ENCODE measurements around the gene ACSF2. TPM values are rescaled to one million over a fixed set of nuclear protein-coding genes. Genes with fewer than 3 reads are reported as not detected.

Gene ACSF2
- total and polyA plus RNA-seq, 2 of the 13 experiments (the other 11 are each of a cell fraction or from before 2014, with no cell fraction given): 87.3 to 109 TPM

GRCh38 chr17:50476545-50477315 lies 50.7 kb downstream of the ACSF2 start (continued):
- TF ChIP-seq ZFP91 (CRISPR knock-in tag; IDR thresholded peaks at IDR 0.05; ENCODE audit: borderline replicate concordance) (no peak), ZUFSP (CRISPR knock-in tag; IDR thresholded peaks at IDR 0.05; ENCODE audit: borderline replicate concordance) (no peak), HCFC1 (IDR thresholded peaks at IDR 0.05; ENCODE audit: low read depth, low read length) (no peak), MYNN (CRISPR knock-in tag; IDR thresholded peaks at IDR 0.05; ENCODE audit: low read depth) (no peak), PBX2 (CRISPR knock-in tag; IDR thresholded peaks at IDR 0.05) (no peak), FUBP1 (CRISPR knock-in tag; IDR thresholded peaks at IDR 0.05; ENCODE audit: borderline replicate concordance) (no peak), ZNF709 (CRISPR knock-in tag; IDR thresholded peaks at IDR 0.05) (no peak), NONO (IDR thresholded peaks at IDR 0.05) (no peak), NONO (CRISPR knock-in tag; conservative IDR thresholded peaks at IDR 0.05) (0 out of 2 replicates have a peak, but pooled peaks have one; percentile 22), ZNF317 (CRISPR knock-in tag; IDR thresholded peaks at IDR 0.05) (no peak), AFF4 (CRISPR knock-in tag; IDR thresholded peaks at IDR 0.05) (no peak), ATRX (CRISPR knock-in tag; IDR thresholded peaks at IDR 0.05; ENCODE audit: borderline replicate concordance) (no peak), CCDC6 (CRISPR knock-in tag; IDR thresholded peaks at IDR 0.05) (no peak), PLRG1 (conservative IDR thresholded peaks at IDR 0.05) (no peak), SATB2 (CRISPR knock-in tag; IDR thresholded peaks at IDR 0.05) (no peak), SNRNP70 (IDR thresholded peaks at IDR 0.05; ENCODE audit: low read depth, low read length) (no peak), TAF1 (CRISPR knock-in tag; IDR thresholded peaks at IDR 0.05) (no peak), RFX1 (IDR thresholded peaks at IDR 0.05) (no peak), YEATS2 (CRISPR knock-in tag; IDR thresholded peaks at IDR 0.05; ENCODE audit: borderline replicate concordance) (no peak; the same call in 1 of the 2 replicates), ZNF737 (CRISPR knock-in tag; IDR thresholded peaks at IDR 0.05; ENCODE audit: borderline replicate concordance) (no peak)

All from HepG2 (cell line).